ENCODE data around the gene PRR5L.

DNA sequence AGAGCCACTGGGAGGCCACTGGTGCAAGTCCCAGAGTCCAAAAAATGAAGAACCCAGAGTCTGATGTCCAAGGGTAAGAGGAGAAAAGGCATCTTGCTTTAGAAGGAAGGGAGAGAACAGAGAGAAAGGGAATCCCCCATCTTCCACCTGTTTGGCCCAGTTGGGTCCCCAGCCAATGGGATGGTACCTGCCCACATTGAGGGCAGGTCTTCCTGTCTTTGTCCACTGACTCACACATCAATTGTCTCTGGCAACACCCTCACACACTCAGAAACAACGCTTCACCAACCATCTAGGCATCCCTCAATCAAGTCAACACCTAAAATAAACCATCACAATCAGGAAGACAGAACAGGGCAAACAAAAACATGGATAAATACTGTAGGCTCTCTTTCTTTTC lies 13.2 kb upstream of the PRR5L start:
- TF ChIP-seq POLR2A (IDR thresholded peaks at IDR 0.05; ENCODE audit: low read depth, low read length) = no peak
- no peak for TF ChIP-seq POLR2AphosphoS5 (IDR thresholded peaks at IDR 0.05; ENCODE audit: low read depth, low read length)
- no peak for TF ChIP-seq TAF1 (IDR thresholded peaks at IDR 0.05; ENCODE audit: low read depth, low read length)
- no peak for TF ChIP-seq POU2F2 (IDR thresholded peaks at IDR 0.05; ENCODE audit: low read depth, low read length)

All from GM12891 (cell line).